Measurements from ENCODE around the gene RABL6.

Gene RABL6

GRCh38 chr9:136775191-136775590 lies 32.6 kb upstream of the RABL6 start:
- H3K27ac ChIP-seq (replicated peaks), result no peak overlapping the region

GRCh38 chr9:136776947-136777346 lies 30.8 kb upstream of the RABL6 start:
- no peak for DNase-seq (ENCODE audit: low read depth in 1 of 2, low spot score in 1 of 2)
- Histone ChIP-seq H3K4me3 (replicated peaks; ENCODE audit: insufficient read depth, low read length) (no peak overlapping the region), H3K27ac (replicated peaks) (no peak overlapping the region), H3K27me3 (ENCODE audit: insufficient read depth, poor library complexity, severe bottlenecking) (no peaks in the 10 kb centered on the region)
- no peak for TF ChIP-seq POLR2AphosphoS5 (IDR thresholded peaks at IDR 0.05; ENCODE audit: low read depth)
- no peak for TF ChIP-seq REST (IDR thresholded peaks at IDR 0.05; ENCODE audit: insufficient replicate concordance, low read depth)
- TF ChIP-seq CTCF (IDR thresholded peaks at IDR 0.05; ENCODE audit: insufficient read depth, low read length), result no peak

More at GRCh38 chr9:136775191-136775590, 32.6 kb upstream of the RABL6 start:
- no peak for TF ChIP-seq CTCF (IDR thresholded peaks at IDR 0.05; ENCODE audit: insufficient read depth, low read length)
- TF ChIP-seq SPI1 (IDR thresholded peaks at IDR 0.05; ENCODE audit: borderline replicate concordance, low read depth), result no peak
- no peak for TF ChIP-seq GABPA (IDR thresholded peaks at IDR 0.05; ENCODE audit: low read depth)
- no peak for TF ChIP-seq REST (IDR thresholded peaks at IDR 0.05; ENCODE audit: insufficient replicate concordance, low read depth)
- no peak for TF ChIP-seq POLR2AphosphoS5 (IDR thresholded peaks at IDR 0.05; ENCODE audit: low read depth)
- no peak for DNase-seq (ENCODE audit: low read depth in 1 of 2, low spot score in 1 of 2)
- Histone ChIP-seq H3K4me3 (replicated peaks; ENCODE audit: insufficient read depth, low read length) (no peak overlapping the region), H3K27me3 (ENCODE audit: insufficient read depth, poor library complexity, severe bottlenecking) (no peaks in the 10 kb centered on the region)

- TF ChIP-seq GABPA (IDR thresholded peaks at IDR 0.05; ENCODE audit: low read depth), result no peak
- TF ChIP-seq POLR2AphosphoS5 (IDR thresholded peaks at IDR 0.05; ENCODE audit: low read depth), result no peak
- no peak for TF ChIP-seq REST (IDR thresholded peaks at IDR 0.05; ENCODE audit: insufficient replicate concordance, low read depth)
- TF ChIP-seq CTCF (IDR thresholded peaks at IDR 0.05; ENCODE audit: insufficient read depth, low read length), result no peak
- no peak for TF ChIP-seq SPI1 (IDR thresholded peaks at IDR 0.05; ENCODE audit: borderline replicate concordance, low read depth)
- Histone ChIP-seq H3K27ac (replicated peaks) (no peak overlapping the region), H3K27me3 (ENCODE audit: insufficient read depth, poor library complexity, severe bottlenecking) (no peaks in the 10 kb centered on the region), H3K4me3 (replicated peaks; ENCODE audit: insufficient read depth, low read length) (no peak overlapping the region)
- no peak for DNase-seq (ENCODE audit: low read depth in 1 of 2, low spot score in 1 of 2)
Observed at GRCh38 chr9:136777359-136777758, 30.4 kb upstream of the RABL6 start.
